ENCODE data around the gene MAN1C1. TPM values are rescaled to one million over a fixed set of nuclear protein-coding genes. Genes with fewer than 3 reads are reported as not detected.

The MAN1C1 gene
- total and polyA plus RNA-seq, 8 donors: 2.1 to 9.2 (median 4.0) TPM

- H3K36me3 ChIP-seq: no peaks in the 10 kb centered on the region
- H3K27me3 ChIP-seq: no peaks in the 10 kb centered on the region
- DNase-seq: peak in 1 of 6 donors; percentile 29
- intact Hi-C loops (cut with DNase I): no loop called here
- H3K4me3 ChIP-seq: no peak overlapping the region
- TF ChIP-seq CTCF (IDR thresholded peaks at IDR 0.05): no peak
- H3K9me3 ChIP-seq: no peaks in the 10 kb centered on the region
- ATAC-seq: peak in 2 of 4 donors; percentile 56 to 64
- H3K4me1 ChIP-seq: no peaks in the 10 kb centered on the region
- FAIRE-seq: no peak
- no peak overlapping the region for H3K27ac ChIP-seq
- 86% methylated on average over 7 of the region's 7 CpGs for WGBS, 2 donors
Observed at GRCh38 chr1:25704267-25704691, 87.7 kb downstream of the MAN1C1 start.

GRCh38 chr1:25705699-25706098, 89.1 kb downstream of the MAN1C1 start:
- no peak for TF ChIP-seq CTCF (IDR thresholded peaks at IDR 0.05)
- no peak for ATAC-seq
- no peaks in the 10 kb centered on the region for H3K9me3 ChIP-seq
- intact Hi-C loops (cut with DNase I): no loop called here
- no peak for FAIRE-seq
- H3K36me3 ChIP-seq: no peaks in the 10 kb centered on the region
- no peaks in the 10 kb centered on the region for H3K27me3 ChIP-seq
- no peak for DNase-seq
- no peak overlapping the region for H3K27ac ChIP-seq
- WGBS, 2 donors: 83 to 90% methylated on average over 2 of the region's 2 CpGs
- H3K4me3 ChIP-seq: no peak overlapping the region
- no peaks in the 10 kb centered on the region for H3K4me1 ChIP-seq

GRCh38 chr1:25706146-25707089, 89.8 kb downstream of the MAN1C1 start:
- ATAC-seq (no peak), FAIRE-seq (no peak), DNase-seq (peak in 1 of 6 donors; percentile 35)
- intact Hi-C loops (cut with DNase I): no loop called here
- Histone ChIP-seq H3K27ac (no peak overlapping the region), H3K4me1 (no peaks in the 10 kb centered on the region), H3K9me3 (no peaks in the 10 kb centered on the region), H3K36me3 (no peaks in the 10 kb centered on the region), H3K27me3 (no peaks in the 10 kb centered on the region), H3K4me3 (no peak overlapping the region)
- 93 to 95% methylated on average over 8 of the region's 8 CpGs for WGBS, 2 donors
- TF ChIP-seq CTCF (IDR thresholded peaks at IDR 0.05): no peak

- Histone ChIP-seq H3K4me1 (no peaks in the 10 kb centered on the region), H3K36me3 (no peaks in the 10 kb centered on the region), H3K9me3 (no peaks in the 10 kb centered on the region), H3K4me3 (no peak overlapping the region), H3K27ac (no peak overlapping the region), H3K27me3 (no peaks in the 10 kb centered on the region)
- 77 to 80% methylated on average over 6 of the region's 6 CpGs for WGBS, 2 donors
- no peak for ATAC-seq
- FAIRE-seq: no peak
- intact Hi-C loops (cut with DNase I): no loop called here
- no peak for TF ChIP-seq CTCF (IDR thresholded peaks at IDR 0.05)
- DNase-seq: peak in 1 of 6 donors; percentile 14
Observed at GRCh38 chr1:25707280-25708016, 90.9 kb downstream of the MAN1C1 start.

Measured in pancreas (tissue), 10 donors.